ENCODE measurements around the gene NKX6-2.
"Not testable (repeated sequence)": the region's sequence is repeated elsewhere in the genome, so short reads cannot be mapped to it uniquely, and the experiment has no call there.

Gene NKX6-2

GRCh38 chr10:132793871-132794849 lies 8.2 kb upstream of the NKX6-2 start:
- Mint-ChIP-seq H3K9me3 (no peaks in the 10 kb centered on the region), H3K27ac (no peak overlapping the region), H3K27me3 (peaks cover 28% of the 10 kb centered on the region), H3K4me3 (no peak overlapping the region), H3K4me1 (no peaks in the 10 kb centered on the region), H3K36me3 (no peaks in the 10 kb centered on the region)
- DNase-seq: no peak
- CTCF ChIA-PET: interaction anchor here (0.7 to 1.4 kb wide), 2 partner anchors 129 to 140 kb away, joined by 3 to 6 read pairs; no protein-coding TSS in a partner anchor

GRCh38 chr10:132793213-132793612 lies 7.3 kb upstream of the NKX6-2 start:
- Mint-ChIP-seq H3K36me3 (no peaks in the 10 kb centered on the region), H3K4me3 (no peak overlapping the region), H3K9me3 (no peaks in the 10 kb centered on the region), H3K4me1 (no peaks in the 10 kb centered on the region), H3K27me3 (peaks cover 37% of the 10 kb centered on the region), H3K27ac (no peak overlapping the region)
- no peak for DNase-seq
- CTCF ChIA-PET: interaction anchor here (1.4 kb wide), 1 partner anchor 139 kb away, joined by 6 read pairs; no protein-coding TSS in a partner anchor

- CTCF ChIA-PET: interaction anchor here (1.4 kb wide), 1 partner anchor 139 kb away, joined by 6 read pairs; no protein-coding TSS in a partner anchor
- Mint-ChIP-seq H3K36me3 (no peaks in the 10 kb centered on the region), H3K4me1 (no peaks in the 10 kb centered on the region), H3K4me3 (no peak overlapping the region), H3K27me3 (peaks cover 41% of the 10 kb centered on the region), H3K27ac (no peak overlapping the region), H3K9me3 (no peaks in the 10 kb centered on the region)
- no peak for DNase-seq
Measured at GRCh38 chr10:132792796-132793195, 6.8 kb upstream of the NKX6-2 start.

- DNase-seq, H3K4me1 Mint-ChIP-seq, H3K27ac Mint-ChIP-seq, H3K36me3 Mint-ChIP-seq, H3K4me3 Mint-ChIP-seq, H3K9me3 Mint-ChIP-seq, CTCF ChIA-PET: not testable (repeated sequence)
- H3K27me3 Mint-ChIP-seq: peaks cover 47% of the 10 kb centered on the region
Measured at GRCh38 chr10:132792099-132792498, 6.2 kb upstream of the NKX6-2 start.

GRCh38 chr10:132790934-132791829 lies 5.2 kb upstream of the NKX6-2 start:
- no peaks in the 10 kb centered on the region for H3K36me3 Mint-ChIP-seq
- H3K4me3 Mint-ChIP-seq: no peak overlapping the region
- peaks cover 56% of the 10 kb centered on the region for H3K27me3 Mint-ChIP-seq
- CTCF ChIA-PET: interaction anchor here (1.5 kb wide), 1 partner anchor 137 kb away, joined by 3 read pairs; no protein-coding TSS in a partner anchor
- no peak overlapping the region for H3K27ac Mint-ChIP-seq
- H3K4me1 Mint-ChIP-seq: no peaks in the 10 kb centered on the region
- no peak for DNase-seq
- no peaks in the 10 kb centered on the region for H3K9me3 Mint-ChIP-seq

- H3K9me3 Mint-ChIP-seq: no peaks in the 10 kb centered on the region
- H3K4me3 Mint-ChIP-seq: no peak overlapping the region
- no peaks in the 10 kb centered on the region for H3K4me1 Mint-ChIP-seq
- H3K36me3 Mint-ChIP-seq: no peaks in the 10 kb centered on the region
- CTCF ChIA-PET: interaction anchor here (0.6 to 1.5 kb wide), 2 partner anchors 136 to 289 kb away, joined by 3 read pairs; no protein-coding TSS in a partner anchor
- H3K27ac Mint-ChIP-seq: no peak overlapping the region
- DNase-seq: no peak
- H3K27me3 Mint-ChIP-seq: peaks cover 62% of the 10 kb centered on the region
Measured at GRCh38 chr10:132790470-132790869, 4.5 kb upstream of the NKX6-2 start.

- Mint-ChIP-seq H3K27ac (no peak overlapping the region), H3K27me3 (peaks cover 70% of the 10 kb centered on the region), H3K9me3 (no peaks in the 10 kb centered on the region), H3K4me3 (no peak overlapping the region), H3K36me3 (no peaks in the 10 kb centered on the region), H3K4me1 (no peaks in the 10 kb centered on the region)
- CTCF ChIA-PET: no interaction called here
- no peak for DNase-seq
Measured at GRCh38 chr10:132789659-132790148, 3.8 kb upstream of the NKX6-2 start.

GRCh38 chr10:132788831-132789219 lies 2.9 kb upstream of the NKX6-2 start:
- Mint-ChIP-seq H3K27me3 (peaks cover 77% of the 10 kb centered on the region), H3K4me1 (no peaks in the 10 kb centered on the region)
- CTCF ChIA-PET: no interaction called here

GRCh38 chr10:132788180-132788830 lies 2.4 kb upstream of the NKX6-2 start:
- H3K9me3 Mint-ChIP-seq: no peaks in the 10 kb centered on the region
- H3K36me3 Mint-ChIP-seq: peaks cover 4% of the 10 kb centered on the region
- DNase-seq: no peak
- H3K27me3 Mint-ChIP-seq: peaks cover 82% of the 10 kb centered on the region
- CTCF ChIA-PET: no interaction called here
- H3K4me3 Mint-ChIP-seq: no peak overlapping the region
- H3K27ac Mint-ChIP-seq: no peak overlapping the region
- no peaks in the 10 kb centered on the region for H3K4me1 Mint-ChIP-seq

More at GRCh38 chr10:132788831-132789219, 2.9 kb upstream of the NKX6-2 start:
- H3K36me3 Mint-ChIP-seq: no peaks in the 10 kb centered on the region
- H3K27ac Mint-ChIP-seq: no peak overlapping the region
- no peaks in the 10 kb centered on the region for H3K9me3 Mint-ChIP-seq
- no peak overlapping the region for H3K4me3 Mint-ChIP-seq
- DNase-seq: no peak

GRCh38 chr10:132787495-132788179 lies 1.7 kb upstream of the NKX6-2 start:
- H3K27ac Mint-ChIP-seq: no peak overlapping the region
- H3K9me3 Mint-ChIP-seq: no peaks in the 10 kb centered on the region
- H3K4me3 Mint-ChIP-seq: no peak overlapping the region
- H3K27me3 Mint-ChIP-seq: peaks cover 81% of the 10 kb centered on the region
- DNase-seq: no peak
- CTCF ChIA-PET: no interaction called here
- no peaks in the 10 kb centered on the region for H3K4me1 Mint-ChIP-seq
- H3K36me3 Mint-ChIP-seq: peaks cover 8% of the 10 kb centered on the region

- Mint-ChIP-seq H3K27ac (no peak overlapping the region), H3K27me3 (peaks cover 81% of the 10 kb centered on the region), H3K9me3 (no peaks in the 10 kb centered on the region), H3K4me3 (no peak overlapping the region), H3K36me3 (peaks cover 9% of the 10 kb centered on the region), H3K4me1 (no peaks in the 10 kb centered on the region)
- DNase-seq: no peak
- CTCF ChIA-PET: no interaction called here
Measured at GRCh38 chr10:132786884-132787494, 1.0 kb upstream of the NKX6-2 start.

GRCh38 chr10:132786476-132786883 lies 533 bp upstream of the NKX6-2 start:
- CTCF ChIA-PET: no interaction called here
- peaks cover 81% of the 10 kb centered on the region for H3K27me3 Mint-ChIP-seq

More at GRCh38 chr10:132786476-132786883, 533 bp upstream of the NKX6-2 start:
- H3K9me3 Mint-ChIP-seq: no peaks in the 10 kb centered on the region
- H3K4me3 Mint-ChIP-seq: no peak overlapping the region
- no peak overlapping the region for H3K27ac Mint-ChIP-seq
- no peak for DNase-seq
- peaks cover 13% of the 10 kb centered on the region for H3K36me3 Mint-ChIP-seq
- H3K4me1 Mint-ChIP-seq: no peaks in the 10 kb centered on the region

Measured in activated naive CD4-positive, alpha-beta T cell treated with anti-CD3 and anti-CD28 coated beads, Interleukin-2, amount 10 ng/mL, durations not matched to agents 7 days and 5 days (primary cell).